GM12874 (cell line): ENCODE results near the gene COL17A1.

Experiments
- TF ChIP-seq, protein P1 (sequence below): IDR thresholded peaks from 2 replicates; pipeline ENCODE4 v1.5.1; 2011; ENCODE audit warnings: low read depth, mild to moderate bottlenecking, control low read depth, low read length, moderate library complexity; ENCODE audit not compliant: insufficient read depth

COL17A1 gene

DNA sequence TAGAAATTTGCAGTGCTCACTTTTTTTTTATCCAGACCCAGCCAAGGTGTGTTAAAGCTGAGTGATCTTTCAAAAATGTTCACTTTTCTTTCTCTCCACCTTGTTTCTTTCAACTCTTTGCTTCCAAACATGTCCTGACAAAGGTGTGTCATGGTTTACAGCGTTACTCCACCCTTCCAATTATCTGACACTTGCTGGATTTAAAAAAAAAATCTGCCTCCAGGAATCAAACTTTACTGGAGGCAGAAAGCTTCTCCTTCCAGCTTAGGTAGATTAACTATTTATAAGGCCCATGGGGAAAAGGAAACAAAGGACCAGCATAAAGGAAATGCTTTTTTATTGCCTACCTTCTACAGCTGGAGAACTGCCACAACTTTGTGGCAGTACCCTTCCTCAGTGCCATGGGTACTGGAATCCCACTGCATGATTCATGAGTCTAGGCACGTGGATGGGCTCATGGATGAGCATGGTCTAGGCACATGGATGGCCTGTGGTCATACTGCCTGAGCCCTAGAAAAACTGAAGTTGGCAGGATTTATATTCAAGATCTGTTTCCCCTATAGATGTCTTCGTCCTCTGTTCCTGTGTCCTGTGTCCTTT is at the start of gene COL17A1:
Gene COL17A1, minus strand, starts transcription at position 80 of the 600 bp plus-strand sequence. CDS start 5,207 bp downstream, outside the sequence.
- TF ChIP-seq, protein P1, sequence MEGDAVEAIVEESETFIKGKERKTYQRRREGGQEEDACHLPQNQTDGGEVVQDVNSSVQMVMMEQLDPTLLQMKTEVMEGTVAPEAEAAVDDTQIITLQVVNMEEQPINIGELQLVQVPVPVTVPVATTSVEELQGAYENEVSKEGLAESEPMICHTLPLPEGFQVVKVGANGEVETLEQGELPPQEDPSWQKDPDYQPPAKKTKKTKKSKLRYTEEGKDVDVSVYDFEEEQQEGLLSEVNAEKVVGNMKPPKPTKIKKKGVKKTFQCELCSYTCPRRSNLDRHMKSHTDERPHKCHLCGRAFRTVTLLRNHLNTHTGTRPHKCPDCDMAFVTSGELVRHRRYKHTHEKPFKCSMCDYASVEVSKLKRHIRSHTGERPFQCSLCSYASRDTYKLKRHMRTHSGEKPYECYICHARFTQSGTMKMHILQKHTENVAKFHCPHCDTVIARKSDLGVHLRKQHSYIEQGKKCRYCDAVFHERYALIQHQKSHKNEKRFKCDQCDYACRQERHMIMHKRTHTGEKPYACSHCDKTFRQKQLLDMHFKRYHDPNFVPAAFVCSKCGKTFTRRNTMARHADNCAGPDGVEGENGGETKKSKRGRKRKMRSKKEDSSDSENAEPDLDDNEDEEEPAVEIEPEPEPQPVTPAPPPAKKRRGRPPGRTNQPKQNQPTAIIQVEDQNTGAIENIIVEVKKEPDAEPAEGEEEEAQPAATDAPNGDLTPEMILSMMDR: no peak

DNA sequence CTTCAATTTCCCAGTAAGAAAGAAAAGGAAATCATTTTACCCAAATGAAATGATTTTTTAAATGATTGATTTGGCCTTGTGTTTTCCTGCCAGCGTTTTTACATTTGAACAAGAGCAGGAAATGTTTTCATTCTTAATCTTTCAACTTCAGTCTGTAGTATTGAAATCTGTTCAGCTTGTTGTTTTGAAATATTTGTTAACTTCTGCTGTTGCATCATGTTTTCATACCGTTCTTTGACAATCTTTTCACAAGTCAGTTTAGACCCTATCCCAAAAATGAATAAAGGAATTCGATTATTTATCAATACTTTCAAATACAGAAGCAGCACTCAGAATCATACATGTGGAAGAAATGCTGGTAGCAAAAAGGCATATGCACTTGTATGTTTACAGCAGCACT is 44.4 kb upstream of the COL17A1 start:
- TF ChIP-seq, protein P1: no peak

DNA sequence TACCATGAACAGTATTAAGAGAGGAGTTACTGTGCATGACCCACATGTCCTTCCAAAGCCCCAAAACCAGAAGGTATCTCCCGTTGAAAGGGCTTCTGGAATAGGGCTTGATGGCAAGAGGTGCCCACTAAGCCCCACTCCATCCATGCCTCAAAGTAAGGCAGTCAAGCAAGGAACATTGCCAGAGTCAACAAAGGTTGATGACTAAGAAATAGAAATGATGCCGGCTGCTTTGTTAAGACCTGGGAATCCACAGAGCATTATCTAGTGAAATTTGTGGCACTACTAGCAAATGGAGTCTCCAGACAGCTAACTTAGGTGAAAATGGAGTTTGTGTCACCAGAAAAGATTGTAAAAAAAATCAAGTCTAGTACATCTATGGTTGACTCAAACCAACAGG is 42.5 kb upstream of the COL17A1 start:
- TF ChIP-seq, protein P1: no peak

DNA sequence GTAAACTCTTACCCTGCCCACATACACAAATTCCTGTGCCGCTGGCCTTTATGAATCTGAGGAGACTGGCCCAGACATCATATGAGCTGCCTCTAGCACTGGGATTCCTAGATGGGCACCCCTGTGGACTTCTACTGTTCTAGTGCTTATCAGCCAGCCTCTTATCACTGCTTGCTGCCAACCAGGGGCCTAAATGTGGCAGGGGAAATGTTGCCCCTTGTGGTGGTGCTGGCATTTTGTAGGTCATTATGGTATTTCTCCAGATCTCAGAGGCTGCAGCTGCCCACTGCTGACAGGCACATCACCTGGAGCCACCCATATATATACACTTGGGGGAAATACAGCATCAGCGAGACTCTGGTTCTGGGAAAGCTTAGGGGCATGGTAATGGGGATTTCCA is 41.7 kb upstream of the COL17A1 start:
- TF ChIP-seq, protein P1: peak; percentile 49

DNA sequence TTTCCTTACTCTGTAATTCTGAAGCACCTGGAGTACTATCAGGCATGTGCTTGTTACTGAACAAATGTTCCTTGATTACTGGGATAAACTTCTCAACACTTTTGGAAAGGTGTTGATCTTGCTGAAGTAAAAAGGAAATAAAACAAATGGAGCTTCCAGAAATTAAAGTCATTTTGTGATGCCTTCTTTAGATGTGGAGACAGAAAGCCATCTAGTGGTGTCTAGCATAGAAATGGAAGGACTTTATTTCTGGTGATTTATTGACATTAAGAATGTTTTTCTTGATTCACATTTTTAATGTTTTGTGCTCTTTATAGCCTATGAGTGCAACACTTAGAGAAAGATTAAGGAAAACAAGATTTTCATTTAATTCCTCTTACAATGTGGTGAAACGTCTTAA is 37.7 kb upstream of the COL17A1 start:
- TF ChIP-seq, protein P1: 0 out of 2 replicates have a peak, but pooled peaks have one; percentile 6

DNA sequence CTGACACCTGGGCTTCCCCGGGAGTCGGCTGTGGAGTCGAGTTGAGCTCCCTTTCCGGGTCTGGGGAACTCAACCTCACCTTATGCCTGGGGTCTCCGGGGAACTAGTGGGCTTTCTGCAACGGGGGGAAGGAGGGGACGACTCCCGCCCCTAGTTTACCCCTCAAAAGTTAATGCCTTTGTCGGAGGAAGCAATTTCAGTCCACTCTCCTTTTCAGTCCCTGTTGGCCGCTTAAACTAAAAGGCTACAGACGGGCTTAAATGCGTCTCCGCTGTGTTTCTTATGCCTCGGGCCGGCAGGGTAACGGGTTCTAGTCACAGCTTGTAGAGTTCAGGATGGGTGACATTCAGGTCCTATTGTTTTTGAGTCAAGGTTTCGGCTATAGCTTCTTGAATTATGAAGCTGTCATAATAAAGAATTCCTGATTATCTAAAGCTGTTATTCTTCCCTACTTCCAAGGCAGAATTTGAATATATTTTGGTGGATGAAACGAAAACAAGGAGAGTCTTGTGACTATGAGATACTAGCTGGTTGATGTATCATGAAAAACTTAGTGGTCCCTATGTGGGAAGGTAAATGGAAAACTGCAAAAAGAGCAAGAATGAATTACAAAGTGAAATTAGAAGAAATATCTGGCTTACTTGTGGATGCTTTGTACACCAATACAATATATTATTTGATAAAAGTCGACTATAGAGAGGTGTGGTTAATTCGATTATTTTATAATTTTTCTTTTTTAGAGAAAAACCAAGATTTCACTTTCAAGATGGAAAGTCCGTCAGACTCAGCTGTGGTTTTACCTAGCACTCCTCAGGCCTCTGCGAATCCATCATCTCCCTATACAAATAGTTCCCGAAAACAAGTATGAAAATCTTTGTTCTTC is 36.8 kb upstream of the COL17A1 start:
- TF ChIP-seq, protein P1: no peak

DNA sequence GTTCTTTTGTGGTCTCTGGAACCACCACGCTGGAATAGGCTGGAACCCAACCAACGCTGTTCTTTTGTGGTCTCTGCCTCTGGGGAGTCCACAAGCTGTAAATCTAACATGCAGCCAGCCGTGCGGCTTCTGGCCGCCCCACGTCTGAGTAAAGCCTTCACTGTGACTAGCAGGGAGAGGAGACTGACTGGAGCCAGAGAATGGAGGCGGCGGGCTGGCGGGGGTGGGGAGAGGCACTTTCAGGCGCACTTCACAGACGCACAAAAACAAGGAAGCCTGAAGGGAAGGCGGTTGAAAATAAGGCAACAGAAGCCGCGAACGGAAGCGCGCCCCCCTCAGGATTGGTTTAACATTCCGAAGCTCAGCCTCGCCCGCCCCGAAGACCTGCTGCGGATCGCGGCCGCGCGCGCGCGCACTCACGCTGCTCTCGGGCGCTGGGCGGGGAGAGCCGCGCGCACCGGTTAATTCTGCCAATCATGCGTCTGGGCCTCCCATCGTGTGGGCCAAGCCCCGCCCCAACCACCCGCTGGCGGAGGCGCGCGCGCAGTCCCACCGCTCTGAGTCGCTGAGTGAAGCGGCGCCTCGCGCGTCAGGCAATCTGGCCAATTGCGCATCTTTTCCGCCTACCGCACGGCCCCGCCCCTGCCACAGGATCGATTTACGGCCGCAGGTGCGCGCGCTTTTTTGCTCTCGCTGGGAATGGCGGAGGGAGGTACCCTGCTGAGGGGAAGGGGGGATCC is 36.0 kb upstream of the COL17A1 start, which contains the start of gene SFR1:
Gene SFR1, plus strand, starts transcription at position 687 of the 740 bp plus-strand sequence. Its CDS starts 13 bp downstream, at position 700.
- TF ChIP-seq, protein P1: peak; percentile 71
